NCI-H1105 treated with DMSO at 0.1 percent for 48 hours (cell line): ENCODE results near the gene MROH9.

Experiments used
- DNase-seq: peaks from one replicate; lab custom pipeline; 2025; lab: John Stamatoyannopoulos, UW

Gene MROH9

GRCh38 chr1:170967042-170967910, 31.9 kb downstream of the MROH9 start:
- peak; percentile 48 for DNase-seq

GRCh38 chr1:170970256-170970655, 34.9 kb downstream of the MROH9 start:
- DNase-seq, result no peak

GRCh38 chr1:170978371-170978910, 43.1 kb downstream of the MROH9 start:
- DNase-seq, result no peak

- no peak for DNase-seq
These were observed 50.1 kb downstream of the MROH9 start for GRCh38 chr1:170985406-170985805.

- no peak for DNase-seq
These were observed 51.6 kb downstream of the MROH9 start for GRCh38 chr1:170986901-170987300.

- no peak for DNase-seq
These were observed 52.1 kb downstream of the MROH9 start for GRCh38 chr1:170987424-170987823.

- no peak for DNase-seq
These were observed 57.8 kb downstream of the MROH9 start for GRCh38 chr1:170993151-170993550.

GRCh38 chr1:170993717-170994116, 58.4 kb downstream of the MROH9 start:
- DNase-seq, result no peak

GRCh38 chr1:171014880-171015279, 79.5 kb downstream of the MROH9 start:
- no peak for DNase-seq

GRCh38 chr1:171017426-171017825, 82.1 kb downstream of the MROH9 start:
- DNase-seq, result no peak

GRCh38 chr1:171019971-171020370, 84.6 kb downstream of the MROH9 start:
- no peak for DNase-seq

- no peak for DNase-seq
These were observed 97.7 kb downstream of the MROH9 start for GRCh38 chr1:171032822-171033702.

- no peak for DNase-seq
These were observed 102.3 kb downstream of the MROH9 start for GRCh38 chr1:171037626-171038025.

GRCh38 chr1:171038284-171038683, 103.0 kb downstream of the MROH9 start:
- DNase-seq, result no peak

GRCh38 chr1:171048014-171048413, 112.7 kb downstream of the MROH9 start:
- no peak for DNase-seq

GRCh38 chr1:171052977-171053376, 117.6 kb downstream of the MROH9 start:
- no peak for DNase-seq

GRCh38 chr1:171055966-171056643, 120.8 kb downstream of the MROH9 start:
- no peak for DNase-seq

GRCh38 chr1:171061425-171062143, 126.2 kb downstream of the MROH9 start:
- no peak for DNase-seq

- DNase-seq, result no peak
These were observed 127.6 kb downstream of the MROH9 start for GRCh38 chr1:171062902-171063301.

GRCh38 chr1:171075041-171075440, 139.7 kb downstream of the MROH9 start:
- DNase-seq, result no peak

GRCh38 chr1:171081314-171081753, 146.0 kb downstream of the MROH9 start:
- peak; percentile 64 for DNase-seq
